Measurements from ENCODE around the gene ENTPD8. TPM values are rescaled to one million over a fixed set of nuclear protein-coding genes. Genes with fewer than 3 reads are reported as not detected.
"Not testable (repeated sequence)": the region's sequence is repeated elsewhere in the genome, so short reads cannot be mapped to it uniquely, and the experiment has no call there.

Gene ENTPD8
- total and polyA plus RNA-seq, 5 experiments from 2014 or later: not detected

DNA sequence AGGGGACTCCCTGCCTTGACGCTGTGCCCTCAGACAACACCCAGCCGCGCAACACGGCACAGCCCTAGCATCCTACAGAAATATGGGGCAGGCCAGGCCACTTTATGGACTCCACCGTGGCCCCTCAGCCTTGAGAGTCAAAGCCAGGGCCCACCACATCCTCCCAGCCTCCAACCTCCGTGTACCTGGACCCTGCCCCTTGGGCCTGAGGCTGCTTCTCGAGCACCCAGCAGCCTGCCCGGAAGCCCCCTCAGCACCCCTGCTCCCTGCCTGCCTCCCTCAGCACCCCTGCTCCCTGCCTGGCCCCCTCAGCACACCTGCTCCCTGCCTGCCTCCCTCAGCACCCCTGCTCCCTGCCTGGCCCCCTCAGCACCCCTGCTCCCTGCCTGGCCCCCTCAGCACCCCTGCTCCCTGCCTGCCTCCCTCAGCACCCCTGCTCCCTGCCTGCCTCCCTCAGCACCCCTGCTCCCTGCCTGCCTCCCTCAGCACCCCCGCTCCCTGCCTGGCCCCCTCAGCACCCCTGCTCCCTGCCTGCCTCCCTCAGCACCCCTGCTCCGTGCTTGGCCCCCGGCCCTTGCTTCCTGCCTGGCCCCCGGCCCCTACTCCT lies 54.5 kb downstream of the ENTPD8 start:
- POLR2A ChIA-PET: interaction anchor here (1.4 to 2.1 kb wide), 3 partner anchors 19 to 146 kb away, joined by 3 to 7 read pairs (median 6); partner anchors contain the start of genes NRARP and TUBB4B
- peaks cover 5 to 17% (median 13%) of the 10 kb centered on the region in 4 donors for H3K4me1 Mint-ChIP-seq
- peak overlapping the region in 6 of 10 donors; percentile 86 to 97 (median 94) for H3K27ac Mint-ChIP-seq
- not testable (repeated sequence) for H3K27me3 Mint-ChIP-seq, H3K36me3 Mint-ChIP-seq, H3K9me3 Mint-ChIP-seq
- peak overlapping the region in 2 of 10 donors; percentile 74 to 76 for H3K4me3 Mint-ChIP-seq
- DNase-seq (peak in 2 of 10 donors; percentile 37 to 59), ATAC-seq (peak in 1 of 2 donors; percentile 31)

- Mint-ChIP-seq H3K27ac (peak overlapping the region in 4 of 10 donors; percentile 53 to 83 (median 76)), H3K4me1 (peaks cover 5 to 17% (median 12%) of the 10 kb centered on the region in 4 donors)
These were observed 56.0 kb downstream of the ENTPD8 start for GRCh38 chr9:137385061-137385655.

More at GRCh38 chr9:137385061-137385655, 56.0 kb downstream of the ENTPD8 start:
- H3K27me3 Mint-ChIP-seq: no peaks in the 10 kb centered on the region
- POLR2A ChIA-PET: no interaction called here
- H3K9me3 Mint-ChIP-seq: no peaks in the 10 kb centered on the region
- peaks cover 0 to 2% (median 0%) of the 10 kb centered on the region in 3 donors for H3K36me3 Mint-ChIP-seq
- no peak for ATAC-seq
- peak in 1 of 10 donors; percentile 16 for DNase-seq
- no peak overlapping the region for H3K4me3 Mint-ChIP-seq

Small RNA genes lying within 50 kb of the gene (microRNA-seq; reads per million reads assigned to microRNA genes)
- not detected for gene MIR7114 (ENCODE audit: borderline microRNAs expressed)

Other genes starting within 250 kb of the ENTPD8 start
- gene TPRN, start 240.6 kb downstream of the ENTPD8 start, total RNA-seq: 10 to 100 TPM; 10.1 TPM
- under 1 TPM; 0.15 to 0.42 (median 0.39) TPM for gene TPRN, start 240.6 kb downstream of the ENTPD8 start, polyA plus RNA-seq
- 10 to 100 TPM; 42.7 to 43.0 TPM for gene TMEM203, start 235.7 kb downstream of the ENTPD8 start, total RNA-seq
- 100 to 1,000 TPM; 128 to 163 (median 155) TPM for gene TMEM203, start 235.7 kb downstream of the ENTPD8 start, polyA plus RNA-seq
- gene NDOR1, start 235.7 kb downstream of the ENTPD8 start, total RNA-seq: 10 to 100 TPM; 35.0 to 39.8 TPM
- gene NDOR1, start 235.7 kb downstream of the ENTPD8 start, polyA plus RNA-seq: 1 to 10 TPM; 2.4 to 9.5 (median 5.7) TPM
- gene RNF208, start 219.1 kb downstream of the ENTPD8 start, total RNA-seq: 1 to 10 TPM in 1 of 2 experiments, under 1 TPM in 1; 0.91 to 1.7 TPM
- not detected for gene RNF208, start 219.1 kb downstream of the ENTPD8 start, polyA plus RNA-seq
- under 1 TPM; 0.30 to 0.47 TPM for gene CYSRT1, start 216.2 kb downstream of the ENTPD8 start, total RNA-seq
- gene CYSRT1, start 216.2 kb downstream of the ENTPD8 start, polyA plus RNA-seq: not detected
- under 1 TPM in 1 of 2 experiments, not detected in 1; 0.21 TPM for gene RNF224, start 213.9 kb downstream of the ENTPD8 start, total RNA-seq
- not detected for gene RNF224, start 213.9 kb downstream of the ENTPD8 start, polyA plus RNA-seq
- gene SLC34A3, start 210.5 kb downstream of the ENTPD8 start, total RNA-seq: not detected
- gene SLC34A3, start 210.5 kb downstream of the ENTPD8 start, polyA plus RNA-seq: not detected
- gene TUBB4B, start 200.1 kb downstream of the ENTPD8 start, total RNA-seq: 10 to 100 TPM; 60.2 TPM
- gene TUBB4B, start 200.1 kb downstream of the ENTPD8 start, polyA plus RNA-seq: 10 to 100 TPM; 10.8 to 23.4 (median 22.5) TPM
- gene STPG3, start 190.1 kb downstream of the ENTPD8 start, total RNA-seq: not detected
- not detected for gene STPG3, start 190.1 kb downstream of the ENTPD8 start, polyA plus RNA-seq
- gene NELFB, start 186.0 kb downstream of the ENTPD8 start, total RNA-seq: 10 to 100 TPM; 42.4 to 45.9 TPM
- gene NELFB, start 186.0 kb downstream of the ENTPD8 start, polyA plus RNA-seq: 10 to 100 TPM; 20.4 to 29.7 (median 25.0) TPM
- gene TOR4A, start 163.6 kb downstream of the ENTPD8 start, total RNA-seq: 1 to 10 TPM in 1 of 2 experiments, under 1 TPM in 1; 0.91 to 1.4 TPM
- gene TOR4A, start 163.6 kb downstream of the ENTPD8 start, polyA plus RNA-seq: under 1 TPM in 2 of 3 donors, not detected in 1; 0.12 to 0.15 TPM
- gene NRARP, start 139.1 kb downstream of the ENTPD8 start, total RNA-seq: 1 to 10 TPM; 2.4 to 2.5 TPM
- not detected for gene NRARP, start 139.1 kb downstream of the ENTPD8 start, polyA plus RNA-seq
- gene EXD3, start 18.2 kb downstream of the ENTPD8 start, total RNA-seq: 10 to 100 TPM; 26.4 to 28.3 TPM
- 1 to 10 TPM; 2.6 to 4.3 (median 3.9) TPM for gene EXD3, start 18.2 kb downstream of the ENTPD8 start, polyA plus RNA-seq
- gene NOXA1, start 18.0 kb downstream of the ENTPD8 start, total RNA-seq: 1 to 10 TPM; 4.1 to 4.5 TPM
- gene NOXA1, start 18.0 kb downstream of the ENTPD8 start, polyA plus RNA-seq: 1 to 10 TPM in 2 of 3 donors, under 1 TPM in 1; 0.75 to 1.1 (median 1.1) TPM
- 10 to 100 TPM; 19.1 to 19.3 TPM for gene NSMF, start 18.0 kb upstream of the ENTPD8 start, total RNA-seq
- 10 to 100 TPM in 1 of 3 donors, 1 to 10 TPM in 2; 7.7 to 14.7 (median 8.2) TPM for gene NSMF, start 18.0 kb upstream of the ENTPD8 start, polyA plus RNA-seq
- gene PNPLA7, start 109.0 kb upstream of the ENTPD8 start, total RNA-seq: 10 to 100 TPM; 14.5 to 15.7 TPM
- 1 to 10 TPM; 1.2 to 2.3 (median 1.9) TPM for gene PNPLA7, start 109.0 kb upstream of the ENTPD8 start, polyA plus RNA-seq
- gene MRPL41, start 110.5 kb upstream of the ENTPD8 start, total RNA-seq: 100 to 1,000 TPM in 1 of 2 experiments, 10 to 100 TPM in 1; 93.5 to 104 TPM
- 10 to 100 TPM; 36.7 to 46.5 (median 43.0) TPM for gene MRPL41, start 110.5 kb upstream of the ENTPD8 start, polyA plus RNA-seq
- gene DPH7, start 137.6 kb upstream of the ENTPD8 start, total RNA-seq: 10 to 100 TPM; 76.9 to 80.7 TPM
- gene DPH7, start 137.6 kb upstream of the ENTPD8 start, polyA plus RNA-seq: 10 to 100 TPM; 26.2 to 32.8 (median 29.8) TPM
- 10 to 100 TPM; 25.5 to 27.5 TPM for gene ZMYND19, start 149.2 kb upstream of the ENTPD8 start, total RNA-seq
- gene ZMYND19, start 149.2 kb upstream of the ENTPD8 start, polyA plus RNA-seq: 10 to 100 TPM in 1 of 3 donors, 1 to 10 TPM in 2; 5.5 to 15.7 (median 7.7) TPM
- gene ARRDC1, start 164.3 kb upstream of the ENTPD8 start, total RNA-seq: 10 to 100 TPM; 83.2 to 86.8 TPM
- gene ARRDC1, start 164.3 kb upstream of the ENTPD8 start, polyA plus RNA-seq: 10 to 100 TPM; 27.2 to 42.4 (median 32.9) TPM
- 100 to 1,000 TPM; 111 to 113 TPM for gene EHMT1, start 177.6 kb upstream of the ENTPD8 start, total RNA-seq
- 10 to 100 TPM; 20.9 to 34.4 (median 23.0) TPM for gene EHMT1, start 177.6 kb upstream of the ENTPD8 start, polyA plus RNA-seq

Data from naive thymus-derived CD8-positive, alpha-beta T cell (primary cell).